GM20000 (cell line): ENCODE data around the gene CD40.

ENCODE experiments used
- DNase-seq: peaks from one replicate; pipeline ENCODE4 v3.0.0; 2012; ENCODE audit warnings: low spot score
- CTCF ChIP-seq: IDR thresholded peaks from 2 replicates; pipeline ENCODE4 v1.5.1; 2012; ENCODE audit warnings: mild to moderate bottlenecking, control low read depth; ENCODE audit errors: extremely low read depth, missing control alignments

The CD40 gene

GRCh38 chr20:46177768-46178167, 59.7 kb downstream of the CD40 start:
- TF ChIP-seq CTCF = no peak
- DNase-seq = no peak

- DNase-seq = no peak
- no peak for TF ChIP-seq CTCF
Measured at GRCh38 chr20:46178891-46179290, 60.8 kb downstream of the CD40 start.
